OCI-LY1 (cell line): Measurements from ENCODE around the gene COL21A1.

Experiments used
- CTCF ChIP-seq: fragments of 200-600 bp; sonication (generic), shearing (Covaris generic); IDR thresholded peaks from 2 replicates; pipeline ENCODE4 v1.5.1; 2017; ENCODE audit warnings: mild to moderate bottlenecking, antibody characterized with exemption, low read length, moderate library complexity, mixed read lengths
- EZH2 ChIP-seq: fragments of 200-600 bp; sonication (generic), shearing (Covaris generic); IDR thresholded peaks from 2 replicates; pipeline ENCODE4 v1.8.0; 2017; ENCODE audit warnings: borderline replicate concordance, mixed run types, mild to moderate bottlenecking, antibody characterized with exemption, low read length, moderate library complexity, mixed read lengths

DNA sequence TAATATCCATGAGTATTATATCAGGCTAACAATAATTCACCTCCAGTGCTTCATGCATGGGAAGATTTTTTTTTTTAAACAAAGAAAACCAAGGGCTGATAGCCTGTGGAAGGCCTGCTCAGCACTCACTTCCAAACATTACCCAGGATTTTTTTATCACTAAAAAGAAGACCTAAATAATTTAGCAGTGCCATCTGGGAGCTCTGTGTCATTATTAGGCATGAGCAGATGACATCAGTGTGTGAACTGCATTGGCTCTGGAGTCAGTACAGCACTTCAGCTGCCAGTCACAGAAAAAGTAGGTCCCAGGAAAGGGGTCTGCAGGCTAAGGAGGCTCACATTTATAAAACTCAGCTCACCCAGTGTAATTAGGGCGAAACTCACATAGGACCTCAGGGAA, 94.8 kb downstream of the COL21A1 start:
- TF ChIP-seq CTCF (no peak), EZH2 (no peak)
